Endodermal cell (in vitro differentiated cells): ENCODE data around the gene FAM181A. TPM values are rescaled to one million over a fixed set of nuclear protein-coding genes. Genes with fewer than 3 reads are reported as not detected.

ENCODE experiments used
- DNase-seq: peaks from one replicate; pipeline ENCODE4 v3.0.0-alpha.2; 2017
- H3K27ac ChIP-seq: 2 replicates; pipeline ENCODE4 v1.5.1; 2013; ENCODE audit warnings: mild to moderate bottlenecking, low read depth, low read length, moderate library complexity
- H3K27me3 ChIP-seq: 2 replicates; pipeline ENCODE4 v1.6.1; 2013; ENCODE audit warnings: mild to moderate bottlenecking, low read length, moderate library complexity; ENCODE audit not compliant: insufficient read depth, control insufficient read depth, poor library complexity, severe bottlenecking
- H3K36me3 ChIP-seq: 2 replicates; pipeline ENCODE4 v1.7.0; 2013; ENCODE audit warnings: mild to moderate bottlenecking, low read length, moderate library complexity; ENCODE audit not compliant: control insufficient read depth, insufficient read depth
- H3K4me1 ChIP-seq: one replicate; pipeline ENCODE4 v1.7.0; 2013; ENCODE audit warnings: low read length; ENCODE audit not compliant: control insufficient read depth, insufficient read depth
- H3K4me3 ChIP-seq: 2 replicates; pipeline ENCODE4 v1.5.1; 2013; ENCODE audit warnings: mild to moderate bottlenecking, low read length, moderate library complexity
- H3K9ac ChIP-seq: 2 replicates; pipeline ENCODE4 v1.6.1; 2013; ENCODE audit warnings: mild to moderate bottlenecking, low read length, moderate library complexity; ENCODE audit not compliant: poor library complexity, severe bottlenecking; ENCODE audit errors: extremely low read depth
- H3K9me3 ChIP-seq: 2 replicates; pipeline ENCODE4 v1.6.1; 2013; ENCODE audit warnings: mild to moderate bottlenecking, low read length, moderate library complexity; ENCODE audit not compliant: control insufficient read depth
- H3K27ac Mint-ChIP-seq: 2 replicates; pipeline ENCODE4 v1.8.0; 2020; ENCODE audit warnings: mixed read lengths
- H3K27me3 Mint-ChIP-seq: 2 replicates; pipeline ENCODE4 v1.8.0; 2021; ENCODE audit warnings: mild to moderate bottlenecking, mixed read lengths; ENCODE audit not compliant: insufficient read depth
- H3K36me3 Mint-ChIP-seq: 2 replicates; pipeline ENCODE4 v1.8.0; 2020; ENCODE audit warnings: low read depth, mixed read lengths
- H3K4me1 Mint-ChIP-seq: 2 replicates; pipeline ENCODE4 v1.8.0; 2020; ENCODE audit warnings: mixed read lengths
- H3K4me3 Mint-ChIP-seq: 2 replicates; pipeline ENCODE4 v1.8.0; 2020; ENCODE audit warnings: mild to moderate bottlenecking, moderate library complexity, mixed read lengths
- H3K9me3 Mint-ChIP-seq: 2 replicates; pipeline ENCODE4 v1.8.0; 2020; ENCODE audit warnings: mild to moderate bottlenecking, mixed read lengths
- CTCF ChIP-seq: fragments of 200-600 bp; sonication (generic); conservative IDR thresholded peaks from 2 replicates; pipeline ENCODE4 v1.5.0; 2021; ENCODE audit warnings: antibody characterized with exemption, mild to moderate bottlenecking
- WGBS, 2 experiments: methylation state at CpG; one replicate each; pipeline versions ENCODE4 v1.1.5 to v1.1.7; 2013; ENCODE audit warnings: missing lambda C conversion rate in 2 of 2, mixed read lengths in 1 of 2; ENCODE audit not compliant: insufficient coverage in 1 of 2, insufficient read length in 1 of 2; 5-methylcytosine and 5-hydroxymethylcytosine counted together
- total RNA-seq, 2 donors: library from RNA; stranded (reverse); fragmentation: NEBNext Ultra II Directional in 1 of 2; extraction: Animal tissue kit (Norgen Biotek cat#: 25700) in 1 of 2; gene quantifications; 2 replicates in 1 of 2; 3 replicates in 1 of 2; pipeline ENCODE4 v1.2.1, GENCODE V29; 2021

FAM181A gene
- total RNA-seq, 2 donors from 2014 or later, result not detected

GRCh38 chr14:93950948-93951634, 23.9 kb downstream of the FAM181A start:
- H3K27ac Mint-ChIP-seq, result no peak overlapping the region
- H3K4me3 Mint-ChIP-seq, result no peak overlapping the region
- no peaks in the 10 kb centered on the region for H3K36me3 ChIP-seq
- peaks cover 14% of the 10 kb centered on the region for H3K27me3 Mint-ChIP-seq
- no peak overlapping the region for H3K9ac ChIP-seq
- no peaks in the 10 kb centered on the region for H3K27me3 ChIP-seq
- H3K36me3 Mint-ChIP-seq, result no peaks in the 10 kb centered on the region
- DNase-seq, result no peak
- no peaks in the 10 kb centered on the region for H3K9me3 ChIP-seq
- no peak for TF ChIP-seq CTCF
- 93 to 95% methylated on average over 17 to 20 of the region's 20 CpGs for WGBS, 2 experiments
- peaks cover 14% of the 10 kb centered on the region for H3K4me1 Mint-ChIP-seq
- H3K27ac ChIP-seq, result no peak overlapping the region
- H3K4me1 ChIP-seq, result no peaks in the 10 kb centered on the region
- H3K4me3 ChIP-seq, result no peak overlapping the region
- no peaks in the 10 kb centered on the region for H3K9me3 Mint-ChIP-seq

- no peak for DNase-seq
- no peak for TF ChIP-seq CTCF
- Mint-ChIP-seq H3K4me3 (no peak overlapping the region), H3K4me1 (peaks cover 18% of the 10 kb centered on the region), H3K27me3 (peaks cover 18% of the 10 kb centered on the region), H3K27ac (no peak overlapping the region), H3K36me3 (no peaks in the 10 kb centered on the region), H3K9me3 (no peaks in the 10 kb centered on the region)
- Histone ChIP-seq H3K27me3 (no peaks in the 10 kb centered on the region), H3K4me3 (no peak overlapping the region), H3K9me3 (no peaks in the 10 kb centered on the region), H3K9ac (no peak overlapping the region), H3K4me1 (no peaks in the 10 kb centered on the region), H3K27ac (no peak overlapping the region), H3K36me3 (no peaks in the 10 kb centered on the region)
- WGBS, 2 experiments, result 82 to 85% methylated on average over 7 of the region's 7 CpGs
Measured at GRCh38 chr14:93951635-93952540, 24.7 kb downstream of the FAM181A start.

- Histone ChIP-seq H3K27ac (no peak overlapping the region), H3K9me3 (no peaks in the 10 kb centered on the region), H3K27me3 (no peaks in the 10 kb centered on the region), H3K36me3 (no peaks in the 10 kb centered on the region), H3K9ac (no peak overlapping the region), H3K4me3 (no peak overlapping the region), H3K4me1 (no peaks in the 10 kb centered on the region)
- Mint-ChIP-seq H3K9me3 (no peaks in the 10 kb centered on the region), H3K27ac (no peak overlapping the region), H3K4me1 (peaks cover 18% of the 10 kb centered on the region), H3K36me3 (no peaks in the 10 kb centered on the region), H3K4me3 (no peak overlapping the region), H3K27me3 (peaks cover 18% of the 10 kb centered on the region)
- no peak for DNase-seq
- WGBS, 2 experiments, result 92 to 93% methylated on average over 3 of the region's 3 CpGs
- no peak for TF ChIP-seq CTCF
Measured at GRCh38 chr14:93952829-93953228, 25.7 kb downstream of the FAM181A start.
